ENCODE measurements around the gene DNAJA1. TPM values are rescaled to one million over a fixed set of nuclear protein-coding genes. Genes with fewer than 3 reads are reported as not detected.

The DNAJA1 gene
- polyA plus RNA-seq, 1 donor (not counting 4 experiments of a cell fraction or from before 2014, with no cell fraction given): 169 TPM

GRCh38 chr9:33013962-33014664 is 11.0 kb upstream of the DNAJA1 start:
- Histone ChIP-seq H3K36me3 (ENCODE audit: control insufficient read depth in 2 of 2, extremely low read depth in 1 of 2, insufficient read depth in 2 of 2, low read length in 2 of 2) (no peaks in the 10 kb centered on the region), H3K9ac (ENCODE audit: control insufficient read depth, extremely low read depth, insufficient read depth, low read length) (no peak overlapping the region), H3K4me1 (ENCODE audit: control insufficient read depth, extremely low read depth, insufficient read depth, low read length) (no peaks in the 10 kb centered on the region), H3K9me3 (ENCODE audit: control insufficient read depth, low read depth, low read length) (no peaks in the 10 kb centered on the region), H3K27me3 (ENCODE audit: control insufficient read depth, extremely low read depth, insufficient read depth, low read length) (no peaks in the 10 kb centered on the region), H3K9me1 (ENCODE audit: control insufficient read depth, extremely low read depth, insufficient read depth, low read length) (no peaks in the 10 kb centered on the region), H3K27ac (ENCODE audit: control insufficient read depth, insufficient read depth, low read length) (no peak overlapping the region), H4K20me1 (ENCODE audit: control insufficient read depth, extremely low read depth, insufficient read depth, low read length) (no peaks in the 10 kb centered on the region), H3K4me2 (ENCODE audit: control insufficient read depth, extremely low read depth, insufficient read depth, low read depth, low read length) (no peak overlapping the region), H3K4me3 (ENCODE audit: control insufficient read depth in 2 of 3, extremely low read depth in 1 of 3, insufficient read depth in 2 of 3, low read depth in 1 of 3, low read length in 3 of 3) (no peak overlapping the region), H3K79me2 (ENCODE audit: control insufficient read depth, insufficient read depth, low read length) (peaks cover 5% of the 10 kb centered on the region), H2AFZ (ENCODE audit: control insufficient read depth, low read length) (no peak overlapping the region)
- TF ChIP-seq, protein P1, sequence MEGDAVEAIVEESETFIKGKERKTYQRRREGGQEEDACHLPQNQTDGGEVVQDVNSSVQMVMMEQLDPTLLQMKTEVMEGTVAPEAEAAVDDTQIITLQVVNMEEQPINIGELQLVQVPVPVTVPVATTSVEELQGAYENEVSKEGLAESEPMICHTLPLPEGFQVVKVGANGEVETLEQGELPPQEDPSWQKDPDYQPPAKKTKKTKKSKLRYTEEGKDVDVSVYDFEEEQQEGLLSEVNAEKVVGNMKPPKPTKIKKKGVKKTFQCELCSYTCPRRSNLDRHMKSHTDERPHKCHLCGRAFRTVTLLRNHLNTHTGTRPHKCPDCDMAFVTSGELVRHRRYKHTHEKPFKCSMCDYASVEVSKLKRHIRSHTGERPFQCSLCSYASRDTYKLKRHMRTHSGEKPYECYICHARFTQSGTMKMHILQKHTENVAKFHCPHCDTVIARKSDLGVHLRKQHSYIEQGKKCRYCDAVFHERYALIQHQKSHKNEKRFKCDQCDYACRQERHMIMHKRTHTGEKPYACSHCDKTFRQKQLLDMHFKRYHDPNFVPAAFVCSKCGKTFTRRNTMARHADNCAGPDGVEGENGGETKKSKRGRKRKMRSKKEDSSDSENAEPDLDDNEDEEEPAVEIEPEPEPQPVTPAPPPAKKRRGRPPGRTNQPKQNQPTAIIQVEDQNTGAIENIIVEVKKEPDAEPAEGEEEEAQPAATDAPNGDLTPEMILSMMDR (optimal IDR thresholded peaks at IDR 0.05 in 1 of 3, IDR thresholded peaks at IDR 0.05 in 1 of 3, conservative IDR thresholded peaks at IDR 0.05 in 1 of 3; ENCODE audit: extremely low read depth in 1 of 3, insufficient read depth in 2 of 3, low read length in 3 of 3): no peak
- TF ChIP-seq EZH2 (IDR thresholded peaks at IDR 0.05; ENCODE audit: low read length): no peak
- FAIRE-seq: no peak
- dilution Hi-C loops (cut with MboI; ENCODE audit: extremely low pct_ligation_motif_present, low sequenced_read_pairs): no loop called here
- DNase-seq (ENCODE audit: low read depth, low spot score): no peak

DNA sequence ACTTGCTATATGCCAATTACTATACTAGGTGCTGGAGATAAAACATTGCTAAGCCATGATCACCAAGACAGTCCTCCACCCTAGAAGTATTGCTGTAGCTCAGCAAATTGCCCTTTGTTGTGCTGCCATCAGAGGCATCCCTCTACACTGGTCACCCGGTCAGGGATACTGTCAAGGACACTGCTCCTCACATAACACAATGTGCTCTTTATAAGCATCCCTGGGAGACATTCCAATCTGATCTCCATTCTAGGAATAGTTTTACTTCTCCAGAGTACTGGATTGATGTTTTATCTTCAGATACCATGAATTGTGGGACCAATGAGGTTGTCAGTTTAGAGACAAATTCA is 10.4 kb upstream of the DNAJA1 start:
- Histone ChIP-seq H3K9me1 (ENCODE audit: control insufficient read depth, extremely low read depth, insufficient read depth, low read length) (no peaks in the 10 kb centered on the region), H3K9ac (ENCODE audit: control insufficient read depth, extremely low read depth, insufficient read depth, low read length) (no peak overlapping the region), H3K4me2 (ENCODE audit: control insufficient read depth, extremely low read depth, insufficient read depth, low read depth, low read length) (no peak overlapping the region), H3K27ac (ENCODE audit: control insufficient read depth, insufficient read depth, low read length) (no peak overlapping the region), H3K9me3 (ENCODE audit: control insufficient read depth, low read depth, low read length) (no peaks in the 10 kb centered on the region), H4K20me1 (ENCODE audit: control insufficient read depth, extremely low read depth, insufficient read depth, low read length) (no peaks in the 10 kb centered on the region), H3K27me3 (ENCODE audit: control insufficient read depth, extremely low read depth, insufficient read depth, low read length) (no peaks in the 10 kb centered on the region), H2AFZ (ENCODE audit: control insufficient read depth, low read length) (no peak overlapping the region), H3K4me3 (ENCODE audit: control insufficient read depth in 2 of 3, extremely low read depth in 1 of 3, insufficient read depth in 2 of 3, low read depth in 1 of 3, low read length in 3 of 3) (no peak overlapping the region), H3K79me2 (ENCODE audit: control insufficient read depth, insufficient read depth, low read length) (peaks cover 8% of the 10 kb centered on the region), H3K4me1 (ENCODE audit: control insufficient read depth, extremely low read depth, insufficient read depth, low read length) (no peaks in the 10 kb centered on the region), H3K36me3 (ENCODE audit: control insufficient read depth in 2 of 2, extremely low read depth in 1 of 2, insufficient read depth in 2 of 2, low read length in 2 of 2) (peaks cover 0 to 3% of the 10 kb centered on the region in 2 experiments)
- DNase-seq (ENCODE audit: low read depth, low spot score): no peak
- TF ChIP-seq, protein P1 (optimal IDR thresholded peaks at IDR 0.05 in 1 of 3, IDR thresholded peaks at IDR 0.05 in 1 of 3, conservative IDR thresholded peaks at IDR 0.05 in 1 of 3; ENCODE audit: extremely low read depth in 1 of 3, insufficient read depth in 2 of 3, low read length in 3 of 3): no peak
- no peak for TF ChIP-seq EZH2 (IDR thresholded peaks at IDR 0.05; ENCODE audit: low read length)
- FAIRE-seq: no peak
- dilution Hi-C loops (cut with MboI; ENCODE audit: extremely low pct_ligation_motif_present, low sequenced_read_pairs): no loop called here

Data from keratinocyte (primary cell).